H9 (cell line): Measurements from ENCODE around the gene PRSS56. TPM values are rescaled to one million over a fixed set of nuclear protein-coding genes. Genes with fewer than 3 reads are reported as not detected.
A peak's percentile ranks its signal among the peaks of the same experiment; 100 is the strongest.

Experiments used
- DNase-seq: peaks from one replicate; pipeline ENCODE4 v3.0.0-alpha.2; 2017
- H2AFZ ChIP-seq: one replicate; pipeline ENCODE4 v1.6.1; 2013; ENCODE audit warnings: mild to moderate bottlenecking, low read length, control low read depth, moderate library complexity
- H2AK5ac ChIP-seq: 2 replicates; pipeline ENCODE4 v1.6.1; 2013; ENCODE audit warnings: low read length, control low read depth, mixed read lengths; ENCODE audit not compliant: insufficient read length
- H2BK120ac ChIP-seq: one replicate; pipeline ENCODE4 v1.6.1; 2013; ENCODE audit warnings: low read depth, mild to moderate bottlenecking, low read length, control low read depth, inconsistent platforms; ENCODE audit not compliant: poor library complexity, severe bottlenecking
- H2BK12ac ChIP-seq: 2 replicates; pipeline ENCODE4 v1.6.1; 2013; ENCODE audit warnings: low read length, control low read depth, mixed read lengths, low read depth; ENCODE audit not compliant: insufficient read length
- H2BK15ac ChIP-seq: 2 replicates; pipeline ENCODE4 v1.6.1; 2013; ENCODE audit warnings: low read depth, low read length, control low read depth
- H2BK20ac ChIP-seq: one replicate; pipeline ENCODE4 v1.6.1; 2013; ENCODE audit warnings: low read depth, mild to moderate bottlenecking, low read length, control low read depth, inconsistent platforms; ENCODE audit not compliant: poor library complexity, severe bottlenecking
- H2BK5ac ChIP-seq: 2 replicates; pipeline ENCODE4 v1.6.1; 2013; ENCODE audit warnings: low read length, control low read depth, mixed read lengths; ENCODE audit not compliant: insufficient read length
- H3K14ac ChIP-seq: 2 replicates; pipeline ENCODE4 v1.6.1; 2013; ENCODE audit warnings: low read length, control low read depth; ENCODE audit not compliant: insufficient read depth
- H3K18ac ChIP-seq: 2 replicates; pipeline ENCODE4 v1.6.1; 2013; ENCODE audit warnings: low read depth, mild to moderate bottlenecking, mixed read lengths, low read length, control low read depth; ENCODE audit not compliant: insufficient read length
- H3K23ac ChIP-seq: 2 replicates; pipeline ENCODE4 v1.6.1; 2013; ENCODE audit warnings: low read length, control low read depth, mixed read lengths, low read depth; ENCODE audit not compliant: insufficient read length
- H3K23me2 ChIP-seq: 2 replicates; pipeline ENCODE4 v1.6.1; 2013; ENCODE audit warnings: low read depth, mild to moderate bottlenecking, mixed read lengths, low read length, control low read depth; ENCODE audit not compliant: insufficient read length, poor library complexity, severe bottlenecking
- H3K27ac ChIP-seq: 2 replicates; pipeline ENCODE4 v1.5.1; 2013; ENCODE audit warnings: low read length, control low read depth, mixed read lengths, low read depth; ENCODE audit not compliant: insufficient read length
- H3K27me3 ChIP-seq: 2 replicates; pipeline ENCODE4 v1.6.1; 2013; ENCODE audit warnings: low read length, control low read depth, inconsistent platforms; ENCODE audit not compliant: insufficient read depth
- H3K4ac ChIP-seq: 2 replicates; pipeline ENCODE4 v1.6.1; 2013; ENCODE audit warnings: low read depth, mild to moderate bottlenecking, control low read depth, inconsistent platforms, low read length, moderate library complexity
- H3K4me1 ChIP-seq: 2 replicates; pipeline ENCODE4 v1.6.1; 2013; ENCODE audit warnings: low read length, control low read depth, inconsistent platforms; ENCODE audit not compliant: insufficient read depth
- H3K4me2 ChIP-seq: 2 replicates; pipeline ENCODE4 v1.6.1; 2013; ENCODE audit warnings: low read length, control low read depth, mixed read lengths; ENCODE audit not compliant: insufficient read length, insufficient read depth
- H3K56ac ChIP-seq: 2 replicates; pipeline ENCODE4 v1.6.1; 2013; ENCODE audit warnings: low read depth, mild to moderate bottlenecking, mixed read lengths, low read length, control low read depth; ENCODE audit not compliant: insufficient read length
- H3K79me1 ChIP-seq: 2 replicates; pipeline ENCODE4 v1.6.1; 2013; ENCODE audit warnings: low read depth, mild to moderate bottlenecking, moderate library complexity, low read length, control low read depth, inconsistent platforms; ENCODE audit not compliant: insufficient read depth, poor library complexity, severe bottlenecking
- H3K79me2 ChIP-seq: 2 replicates; pipeline ENCODE4 v1.6.1; 2013; ENCODE audit warnings: low read length, control low read depth, inconsistent platforms; ENCODE audit not compliant: insufficient read depth
- H3K9ac ChIP-seq: 2 replicates; pipeline ENCODE4 v1.6.1; 2013; ENCODE audit warnings: low read length, control low read depth, mixed read lengths; ENCODE audit not compliant: insufficient read length; ENCODE audit errors: extremely low read depth
- H3K9me3 ChIP-seq: one replicate; pipeline ENCODE4 v1.6.1; 2013; ENCODE audit warnings: low read depth, low read length, inconsistent platforms; ENCODE audit not compliant: control insufficient read depth
- H3T11ph ChIP-seq: one replicate; pipeline ENCODE4 v1.6.1; 2013; ENCODE audit warnings: mild to moderate bottlenecking, low read length, control low read depth, inconsistent platforms
- H4K20me1 ChIP-seq: one replicate; pipeline ENCODE4 v1.6.1; 2013; ENCODE audit not compliant: control insufficient read depth, insufficient read length, insufficient read depth
- H4K5ac ChIP-seq: 2 replicates; pipeline ENCODE4 v1.6.1; 2013; ENCODE audit warnings: low read depth, mild to moderate bottlenecking, mixed read lengths, low read length, control low read depth; ENCODE audit not compliant: insufficient read length
- H4K8ac ChIP-seq: replicated peaks from 2 replicates; pipeline ENCODE4 v1.6.1; 2013; ENCODE audit warnings: low read length, control low read depth, mixed read lengths, low read depth; ENCODE audit not compliant: insufficient read length
- H4K91ac ChIP-seq: 2 replicates; pipeline ENCODE4 v1.6.1; 2013; ENCODE audit warnings: low read depth, mild to moderate bottlenecking, moderate library complexity, mixed read lengths, low read length, control low read depth; ENCODE audit not compliant: insufficient read length
- H3K27ac Mint-ChIP-seq, 3 experiments: 2 replicates in 2 of 3; 3 replicates in 1 of 3; pipeline ENCODE4 v1.8.0; 2020 to 2021; ENCODE audit warnings: mixed read lengths in 3 of 3, mild to moderate bottlenecking in 1 of 3, moderate library complexity in 1 of 3
- H3K27me3 Mint-ChIP-seq: 2 replicates; pipeline ENCODE4 v1.8.0; 2021; ENCODE audit warnings: low read depth, mild to moderate bottlenecking, moderate library complexity, mixed read lengths
- H3K36me3 Mint-ChIP-seq, 3 experiments: 2 replicates in 2 of 3; 3 replicates in 1 of 3; pipeline ENCODE4 v1.8.0; 2020 to 2021; ENCODE audit warnings: low read depth in 3 of 3, mixed read lengths in 3 of 3; ENCODE audit not compliant: insufficient read depth in 1 of 3
- H3K4me1 Mint-ChIP-seq, 2 experiments: 2 replicates each; pipeline ENCODE4 v1.8.0; 2020; ENCODE audit warnings: mixed read lengths in 2 of 2
- H3K4me3 Mint-ChIP-seq, 2 experiments: 2 replicates in 1 of 2; 3 replicates in 1 of 2; pipeline ENCODE4 v1.8.0; 2020 to 2021; ENCODE audit warnings: mild to moderate bottlenecking in 2 of 2, mixed read lengths in 2 of 2, moderate library complexity in 1 of 2
- H3K9me3 Mint-ChIP-seq, 2 experiments: 2 replicates in 1 of 2; 3 replicates in 1 of 2; pipeline ENCODE4 v1.8.0; 2020; ENCODE audit warnings: mild to moderate bottlenecking in 2 of 2, mixed read lengths in 2 of 2, moderate library complexity in 1 of 2
- CTCF ChIP-seq: fragments of 200-600 bp; sonication (generic); conservative IDR thresholded peaks from 3 replicates; pipeline ENCODE4 v1.8.0; 2021; ENCODE audit warnings: antibody characterized with exemption, mild to moderate bottlenecking
- WGBS: extraction: QIAGEN DNeasy Blood & Tissue Kit; methylation state at CpG from one replicate; pipeline ENCODE4 v1.1.7; 2013; ENCODE audit warnings: missing lambda C conversion rate, low lambda C conversion rate, mixed read lengths; ENCODE audit not compliant: insufficient read length; ENCODE audit errors: extremely low coverage; 5-methylcytosine and 5-hydroxymethylcytosine counted together
- total RNA-seq: library from RNA; stranded (reverse); gene quantifications from 2 replicates; pipeline ENCODE4 v1.2.1, GENCODE V29; 2021

PRSS56 gene
- total RNA-seq, 1 experiment from 2014 or later: not detected

GRCh38 chr2:232523402-232523681 lies 3.2 kb downstream of the PRSS56 start:
- Mint-ChIP-seq H3K4me3 (peak overlapping the region; percentile 9 to 72), H3K4me1 (peaks cover 9 to 26% of the 10 kb centered on the region in 2 experiments), H3K27ac (no peak overlapping the region), H3K36me3 (peaks cover 0 to 1% (median 0%) of the 10 kb centered on the region in 3 experiments; a peak in 1 of 7 replicates), H3K9me3 (no peaks in the 10 kb centered on the region), H3K27me3 (peaks cover 79% of the 10 kb centered on the region)
- Histone ChIP-seq H2BK5ac (no peak overlapping the region), H2BK12ac (no peak overlapping the region), H3K23me2 (peaks cover 14% of the 10 kb centered on the region), H4K8ac (no peak overlapping the region), H3K4me1 (no peaks in the 10 kb centered on the region), H3T11ph (no peak overlapping the region), H2BK20ac (no peak overlapping the region), H3K79me1 (no peaks in the 10 kb centered on the region), H3K27me3 (peaks cover 15% of the 10 kb centered on the region), H4K91ac (no peak overlapping the region), H3K27ac (no peak overlapping the region), H4K5ac (no peak overlapping the region), H3K56ac (no peak overlapping the region), H2AK5ac (no peak overlapping the region), H3K9me3 (no peaks in the 10 kb centered on the region), H3K23ac (no peak overlapping the region), H3K4me2 (peak overlapping the region; percentile 42), H3K79me2 (no peaks in the 10 kb centered on the region), H2AFZ (no peak overlapping the region), H3K4ac (no peak overlapping the region), H2BK15ac (no peak overlapping the region), H3K18ac (no peak overlapping the region), H3K14ac (no peak overlapping the region; the same call in 1 of the 2 replicates), H3K9ac (no peak overlapping the region), H2BK120ac (no peak overlapping the region), H4K20me1 (no peaks in the 10 kb centered on the region)
- no peak for DNase-seq
- no peak for TF ChIP-seq CTCF
- no CpG with 5 or more reads among the region's 16 CpGs for WGBS
